HepG2 (cell line): ENCODE data around the gene ZNF22. TPM values are rescaled to one million over a fixed set of nuclear protein-coding genes. Genes with fewer than 3 reads are reported as not detected.
A peak's percentile ranks its signal among the peaks of the same experiment; 100 is the strongest.

Experiments used
- AKAP8 ChIP-seq: sonication (generic); formaldehyde crosslinking; IDR thresholded peaks from 2 replicates; pipeline ENCODE4 v1.5.1; 2020; ENCODE audit warnings: mild to moderate bottlenecking, missing genetic modification reagents
- ARHGAP35 ChIP-seq: sonication (generic); formaldehyde crosslinking; IDR thresholded peaks from 2 replicates; pipeline ENCODE4 v1.9.0; 2022; ENCODE audit warnings: mild to moderate bottlenecking, inconsistent platforms, moderate library complexity, missing genetic modification reagents, borderline replicate concordance
- DMAP1 ChIP-seq: IDR thresholded peaks from 2 replicates; pipeline ENCODE4 v1.6.1; 2016
- ESRRA ChIP-seq: sonication (generic); formaldehyde crosslinking; IDR thresholded peaks from 2 replicates; pipeline ENCODE4 v1.5.1; 2020; ENCODE audit warnings: mild to moderate bottlenecking, low read depth, missing genetic modification reagents
- FOXJ3 ChIP-seq: sonication (generic); formaldehyde crosslinking; IDR thresholded peaks from 2 replicates; pipeline ENCODE4 v1.4.0; 2020; ENCODE audit warnings: missing genetic modification reagents, mild to moderate bottlenecking, borderline replicate concordance
- GTF2F1 ChIP-seq: fragments of 150-350 bp; IDR thresholded peaks from 2 replicates; pipeline ENCODE4 v1.6.1; 2014; ENCODE audit warnings: low read length
- HNF4G ChIP-seq, 2 experiments: sonication (generic) in 1 of 2; formaldehyde crosslinking in 1 of 2; IDR thresholded peaks; 2 replicates each; pipeline versions ENCODE4 v1.4.0 to v1.6.1; 2011 to 2020; ENCODE audit warnings: borderline replicate concordance in 2 of 2, low read depth in 2 of 2, mild to moderate bottlenecking in 2 of 2, low read length in 1 of 2, missing genetic modification reagents in 1 of 2, moderate library complexity in 1 of 2
- HNRNPLL ChIP-seq: fragments of 200-400 bp; formaldehyde crosslinking; IDR thresholded peaks from 2 replicates; pipeline ENCODE4 v1.6.1; 2017; ENCODE audit warnings: mild to moderate bottlenecking, low read depth, low read length; ENCODE audit not compliant: poor library complexity, severe bottlenecking
- NCOR1 ChIP-seq: fragments of 200-600 bp; sonication (generic); IDR thresholded peaks from 2 replicates; pipeline ENCODE4 v1.7.0; 2017; ENCODE audit warnings: antibody characterized with exemption, low read length, borderline replicate concordance
- NFKBIZ ChIP-seq: IDR thresholded peaks from 2 replicates; pipeline ENCODE4 v1.6.1; 2018; ENCODE audit warnings: missing genetic modification reagents, missing compliant biosample characterization
- PLSCR1 ChIP-seq: sonication (generic); formaldehyde crosslinking; IDR thresholded peaks from 2 replicates; pipeline ENCODE4 v1.5.0; 2020; ENCODE audit warnings: missing genetic modification reagents, mild to moderate bottlenecking, borderline replicate concordance
- POLR2A ChIP-seq, 2 experiments: IDR thresholded peaks; 2 replicates each; pipeline ENCODE4 v1.6.1; 2011; ENCODE audit warnings: low read depth in 2 of 2, low read length in 2 of 2, mild to moderate bottlenecking in 1 of 2, moderate library complexity in 1 of 2; ENCODE audit not compliant: insufficient read depth in 1 of 2
- PTBP1 ChIP-seq: fragments of 200-400 bp; formaldehyde crosslinking; IDR thresholded peaks from 2 replicates; pipeline ENCODE4 v1.6.1; 2018; ENCODE audit warnings: low read length, low read depth; ENCODE audit not compliant: poor library complexity, severe bottlenecking
- RXRB ChIP-seq: IDR thresholded peaks from 2 replicates; pipeline ENCODE4 v1.6.1; 2016; ENCODE audit warnings: borderline replicate concordance, missing genetic modification reagents, missing compliant biosample characterization
- SAP130 ChIP-seq: IDR thresholded peaks from 2 replicates; pipeline ENCODE4 v1.6.1; 2016; ENCODE audit warnings: low read depth
- SRY ChIP-seq: sonication (generic); formaldehyde crosslinking; IDR thresholded peaks from 2 replicates; pipeline ENCODE4 v1.8.0; 2022; ENCODE audit warnings: mild to moderate bottlenecking, missing genetic modification reagents
- TAF15 ChIP-seq: fragments of 200-400 bp; formaldehyde crosslinking; IDR thresholded peaks from one replicate; pipeline ENCODE4 v1.6.1; 2018; ENCODE audit warnings: mild to moderate bottlenecking, low read depth, low read length; ENCODE audit not compliant: poor library complexity, severe bottlenecking
- TBP ChIP-seq: sonication (generic); formaldehyde crosslinking; IDR thresholded peaks from 2 replicates; pipeline ENCODE4 v1.5.0; 2020; ENCODE audit warnings: missing genetic modification reagents
- THRA ChIP-seq: sonication (generic); formaldehyde crosslinking; IDR thresholded peaks from 2 replicates; pipeline ENCODE4 v1.4.0; 2020; ENCODE audit warnings: missing genetic modification reagents, borderline replicate concordance
- ZFP82 ChIP-seq: sonication (generic); formaldehyde crosslinking; IDR thresholded peaks from 2 replicates; pipeline ENCODE4 v1.5.1; 2020; ENCODE audit warnings: mild to moderate bottlenecking, missing genetic modification reagents, borderline replicate concordance
- ZMYM4 ChIP-seq: sonication (generic); formaldehyde crosslinking; IDR thresholded peaks from 2 replicates; pipeline ENCODE4 v1.8.1; 2023; ENCODE audit warnings: mild to moderate bottlenecking, missing genetic modification reagents
- ZNF44 ChIP-seq: sonication (generic); formaldehyde crosslinking; IDR thresholded peaks from 2 replicates; pipeline ENCODE4 v1.5.1; 2020; ENCODE audit warnings: mild to moderate bottlenecking, missing genetic modification reagents
- ZNF510 ChIP-seq: sonication (generic); formaldehyde crosslinking; IDR thresholded peaks from 2 replicates; pipeline ENCODE4 v1.4.0; 2020; ENCODE audit warnings: low read depth, mild to moderate bottlenecking, missing genetic modification reagents
- ZNF556 ChIP-seq: sonication (generic); formaldehyde crosslinking; IDR thresholded peaks from 2 replicates; pipeline ENCODE4 v1.4.0; 2020; ENCODE audit warnings: mild to moderate bottlenecking, missing genetic modification reagents, borderline replicate concordance
- ZNF574 ChIP-seq: sonication (generic); formaldehyde crosslinking; IDR thresholded peaks from 2 replicates; pipeline ENCODE4 v1.4.0; 2020; ENCODE audit warnings: missing genetic modification reagents
- ZNF652 ChIP-seq: IDR thresholded peaks from 2 replicates; pipeline ENCODE4 v1.6.1; 2016; ENCODE audit warnings: low read depth, borderline replicate concordance
- ZNF792 ChIP-seq: IDR thresholded peaks from 2 replicates; pipeline ENCODE4 v1.6.1; 2016
- ZSCAN25 ChIP-seq: sonication (generic); formaldehyde crosslinking; IDR thresholded peaks from 2 replicates; pipeline ENCODE4 v1.8.0; 2022; ENCODE audit warnings: mild to moderate bottlenecking, missing genetic modification reagents
- polyA plus RNA-seq, 8 experiments: library from polyadenylated mRNA; depleted of rRNA in 3 of 8; stranded (reverse) in 7 of 8; unstranded in 1 of 8; fragments of >200 nt; fragmentation: Illumina TruSeq in 4 of 8; extraction: Trizol in 4 of 8; gene quantifications; 2 replicates each; pipeline versions ENCODE4 v1.2.1 to v1.2.3, GENCODE V29; 2011 to 2016; ENCODE audit warnings: low read depth in 4 of 8, missing spikeins in 1 of 8, mixed read lengths in 1 of 8; ENCODE audit not compliant: insufficient read depth in 1 of 8
- total RNA-seq, 5 experiments: library from RNA; depleted of rRNA; stranded (reverse); fragments of >200 nt; fragmentation: Illumina TruSeq; extraction: Trizol; gene quantifications; 2 replicates each; pipeline ENCODE4 v1.2.3, GENCODE V29; 2016; ENCODE audit warnings: low read depth in 1 of 5

ZNF22 gene
- total and polyA plus RNA-seq, 2 of the 13 experiments (the other 11 are each of a cell fraction or from before 2014, with no cell fraction given) = 0.40 to 1.3 TPM

GRCh38 chr10:44990302-44990655 is 10.4 kb upstream of the ZNF22 start (continued):
- TF ChIP-seq TAF15 = no peak
- peak; percentile 47 for TF ChIP-seq HNRNPLL
- peak; percentile 16; the same call in 1 of the 2 replicates for TF ChIP-seq SAP130 (CRISPR knock-in tag)
- no peak for TF ChIP-seq AKAP8
- TF ChIP-seq NFKBIZ = 0 out of 2 replicates have a peak, but pooled peaks have one; percentile 51
- peak; percentile 44 for TF ChIP-seq RXRB (CRISPR knock-in tag)
- TF ChIP-seq SRY (CRISPR knock-in tag) = no peak
- TF ChIP-seq ZNF510 (CRISPR knock-in tag) = no peak
- TF ChIP-seq ZNF792 = peak; percentile 31; the same call in 1 of the 2 replicates
- TF ChIP-seq THRA = no peak
- TF ChIP-seq PLSCR1 (CRISPR knock-in tag) = no peak
- TF ChIP-seq ZNF574 (CRISPR knock-in tag) = 0 out of 2 replicates have a peak, but pooled peaks have one; percentile 28
- no peak for TF ChIP-seq DMAP1
- TF ChIP-seq ESRRA = no peak
- no peak for TF ChIP-seq ARHGAP35 (CRISPR knock-in tag)
- TF ChIP-seq ZNF44 (CRISPR knock-in tag) = no peak
- no peak for TF ChIP-seq ZFP82 (CRISPR knock-in tag)
- TF ChIP-seq POLR2A (IDR thresholded peaks at IDR 0.05; ENCODE audit: insufficient read depth in 1 of 2, low read depth in 2 of 2, low read length in 2 of 2) = no peak
- peak; percentile 77; the same call in 1 of the 2 replicates for TF ChIP-seq ZSCAN25 (CRISPR knock-in tag)
- no peak for TF ChIP-seq GTF2F1
- peak; percentile 60; the same call in 1 of the 2 replicates for TF ChIP-seq FOXJ3 (CRISPR knock-in tag)
- TF ChIP-seq ZMYM4 (CRISPR knock-in tag) = no peak; the same call in 1 of the 2 replicates
- no peak for TF ChIP-seq ZNF556 (CRISPR knock-in tag)
- TF ChIP-seq PTBP1 = no peak
- peak; percentile 81 for TF ChIP-seq HNF4G (IDR thresholded peaks at IDR 0.05; ENCODE audit: borderline replicate concordance, low read depth, low read length)
- peak; percentile 50; the same call in 1 of the 2 replicates for TF ChIP-seq HNF4G (CRISPR knock-in tag; IDR thresholded peaks at IDR 0.05; ENCODE audit: borderline replicate concordance, low read depth)
- TF ChIP-seq NCOR1 = peak; percentile 62; the same call in 1 of the 2 replicates
- peak; percentile 97 for TF ChIP-seq ZNF652
- no peak for TF ChIP-seq TBP (CRISPR knock-in tag)
